Right kidney (tissue), 9 donors: Measurements from ENCODE around the gene F10.
A peak's percentile ranks its signal among the peaks of the same experiment; 100 is the strongest.
"Not testable (repeated sequence)": the region's sequence is repeated elsewhere in the genome, so short reads cannot be mapped to it uniquely, and the experiment has no call there.

Source experiments
- DNase-seq: peaks from one replicate; pipeline ENCODE4 v3.0.0-alpha.2; 2016
- long read RNA-seq, 8 donors: transcript quantifications; one replicate each; lab custom pipeline, GENCODE V29; 2026

Gene F10
- long read RNA-seq, donor 1, transcript F10-202 (8 exons, 1,517 nt): major isoform, 7 of 11 reads
- long read RNA-seq, donor 1, partial matches to known transcripts: 0 of 11 reads
- long read RNA-seq, donor 1, other reads (novel, unspliced or antisense): 0 of 11 reads
- long read RNA-seq, donor 2, partial matches to known transcripts: 0 of 5 reads
- long read RNA-seq, donor 2, other reads (novel, unspliced or antisense): 0 of 5 reads
- long read RNA-seq, donor 3: 0 reads
- long read RNA-seq, donor 4, partial matches to known transcripts: 0 of 2 reads
- long read RNA-seq, donor 4, other reads (novel, unspliced or antisense): 0 of 2 reads
- long read RNA-seq, donor 5, partial matches to known transcripts: 0 of 6 reads
- long read RNA-seq, donor 5, other reads (novel, unspliced or antisense): 0 of 6 reads
- long read RNA-seq, donor 6, partial matches to known transcripts: 13 of 17 reads
- long read RNA-seq, donor 6, other reads (novel, unspliced or antisense): 0 of 17 reads
- long read RNA-seq, donor 7, partial matches to known transcripts: 0 of 1 reads
- long read RNA-seq, donor 7, other reads (novel, unspliced or antisense): 0 of 1 reads
- long read RNA-seq, donor 8: 0 reads

DNA sequence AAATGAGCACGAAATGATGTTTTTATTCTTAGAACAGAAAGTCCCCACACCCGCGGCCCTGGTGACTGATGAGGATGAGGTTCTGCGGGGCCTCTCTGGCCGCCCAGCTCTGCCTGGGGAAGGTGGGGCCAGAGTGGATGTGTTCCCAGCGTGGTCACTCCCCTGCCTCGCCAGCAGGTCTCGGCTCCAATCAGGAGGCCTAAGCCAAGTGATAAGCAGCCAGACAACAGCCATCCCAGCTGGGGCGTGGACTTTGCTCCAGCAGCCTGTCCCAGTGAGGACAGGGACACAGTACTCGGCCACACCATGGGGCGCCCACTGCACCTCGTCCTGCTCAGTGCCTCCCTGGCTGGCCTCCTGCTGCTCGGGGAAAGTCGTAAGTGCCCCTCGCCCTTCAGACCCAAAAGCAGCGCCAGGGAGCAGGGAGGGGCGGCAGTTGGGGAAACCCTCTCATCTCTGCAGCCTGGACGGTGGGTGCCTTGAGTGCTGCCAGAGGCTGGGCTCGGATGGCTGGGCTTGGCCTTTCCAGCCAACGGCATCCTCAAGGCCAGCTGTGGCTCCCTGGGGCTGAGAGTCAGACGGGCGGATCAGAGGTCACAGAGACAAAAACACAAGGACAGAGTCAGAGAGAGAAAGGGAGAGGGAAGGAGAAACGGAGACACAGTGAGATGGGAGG lies at the start of gene F10:
Gene F10, plus strand, starts transcription at position 250 of the 676 bp plus-strand sequence. Its CDS starts 57 bp downstream, at position 307.
- peak; percentile 54 for DNase-seq

- DNase-seq: no peak
These were observed 48.7 kb upstream of the F10 start for GRCh38 chr13:113073942-113074341.

- DNase-seq: no peak
These were observed 48.2 kb upstream of the F10 start for GRCh38 chr13:113074401-113074800.

DNA sequence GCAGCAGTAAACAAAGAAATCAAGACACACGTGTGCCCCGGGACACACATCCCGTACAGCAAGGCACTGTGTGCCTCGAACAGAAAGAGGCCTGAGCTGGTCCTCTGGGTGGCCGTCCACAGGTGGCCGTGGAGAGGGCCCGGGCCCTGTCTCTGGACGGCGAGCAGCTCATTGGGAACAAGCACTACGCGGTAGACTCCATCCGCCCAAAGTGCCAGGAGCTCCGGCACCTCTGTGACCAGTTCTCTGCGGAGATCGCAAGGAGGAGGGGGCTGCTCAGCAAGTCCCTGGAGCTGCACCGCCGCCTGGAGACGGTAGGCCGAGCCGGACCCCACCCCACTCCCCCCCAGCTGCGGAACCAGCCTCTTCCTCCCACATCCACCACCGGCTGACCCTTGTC lies 47.7 kb upstream of the F10 start:
- no peak for DNase-seq

- no peak for DNase-seq
These were observed 46.9 kb upstream of the F10 start for GRCh38 chr13:113075711-113076110.

GRCh38 chr13:113076681-113077401 lies 45.8 kb upstream of the F10 start:
- DNase-seq: no peak

- no peak for DNase-seq
These were observed 45.0 kb upstream of the F10 start for GRCh38 chr13:113077566-113077952.

- DNase-seq: no peak
These were observed 44.4 kb upstream of the F10 start for GRCh38 chr13:113077953-113078901.

DNA sequence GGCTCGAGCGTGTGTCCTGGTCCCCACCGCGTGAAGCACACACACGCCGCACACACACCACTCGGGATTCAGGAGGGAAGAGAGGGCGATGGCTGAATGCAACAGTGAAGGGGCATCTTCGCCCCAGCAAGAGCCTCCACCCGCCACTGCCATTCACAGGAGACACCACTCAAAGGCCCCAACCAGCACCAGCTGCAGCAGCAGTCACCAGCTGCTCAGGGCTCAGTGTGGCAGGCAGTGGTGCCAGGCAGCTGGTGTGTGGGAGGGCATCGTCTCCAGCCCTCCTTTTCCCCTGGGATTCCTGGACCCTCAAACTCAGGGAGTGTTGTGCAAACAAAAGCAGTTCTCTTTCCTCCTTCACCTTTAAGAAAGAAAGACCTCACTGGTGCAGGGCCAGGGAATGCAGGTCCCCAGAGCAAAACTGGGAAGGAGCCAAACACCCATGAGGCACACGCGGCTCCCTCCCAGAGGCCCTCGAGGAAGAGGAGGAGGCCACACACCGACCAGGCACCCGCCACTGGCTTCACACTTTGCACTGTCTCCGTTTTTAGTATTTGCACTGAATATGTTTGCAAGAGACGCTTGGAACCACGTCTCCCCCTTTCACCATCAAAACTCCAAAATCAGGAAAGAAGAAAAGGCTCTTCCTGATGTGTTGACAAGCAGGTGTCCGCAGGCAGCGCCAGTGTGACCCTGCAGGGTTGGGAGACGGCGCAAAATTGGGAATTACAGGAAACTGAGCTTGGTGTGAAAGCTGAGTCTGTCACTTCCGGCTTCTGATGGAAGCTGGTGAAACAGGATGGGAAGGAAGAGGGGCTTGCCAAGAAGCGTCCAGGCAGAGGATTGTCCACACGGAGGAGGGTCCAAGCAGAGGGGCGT lies 43.5 kb upstream of the F10 start:
- peak; percentile 31 for DNase-seq

DNA sequence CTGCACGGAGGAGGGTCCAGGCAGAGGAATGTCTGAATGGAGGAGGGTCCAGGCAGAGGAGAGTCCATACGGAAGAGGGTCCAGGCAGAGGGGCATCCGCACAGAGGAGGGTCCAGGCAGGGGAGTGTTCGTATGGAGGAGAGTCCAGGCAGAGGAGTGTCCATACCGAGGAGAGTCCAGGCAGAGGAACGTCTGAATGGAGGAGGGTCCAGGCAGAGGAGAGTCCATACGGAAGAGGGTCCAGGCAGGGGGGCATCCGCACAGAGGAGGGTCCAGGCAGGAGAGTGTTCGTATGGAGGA lies 42.9 kb upstream of the F10 start:
- DNase-seq: not testable (repeated sequence)

DNA sequence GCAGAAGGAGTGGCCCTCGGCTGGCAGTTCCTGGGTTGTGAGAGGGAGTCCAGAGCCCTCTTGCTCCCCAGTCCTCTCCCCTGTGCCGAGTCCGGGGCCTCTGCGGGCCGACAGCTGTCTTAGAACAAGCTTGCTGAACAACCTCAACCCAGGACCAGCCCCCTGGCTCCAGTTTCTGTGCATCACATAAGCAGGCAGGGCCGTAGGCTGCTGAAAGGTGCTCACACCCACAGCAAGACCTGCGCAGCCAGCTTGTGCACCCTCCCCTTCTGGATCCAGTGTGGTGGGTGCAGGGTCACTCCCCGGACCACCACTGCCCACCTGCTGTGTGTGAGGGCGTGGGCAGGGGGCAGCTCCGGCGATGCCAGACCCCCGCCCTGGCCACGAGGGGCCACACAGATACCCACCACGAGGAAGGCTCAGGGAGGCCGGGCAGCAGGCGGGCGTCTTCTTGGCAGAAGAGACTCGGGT lies 42.2 kb upstream of the F10 start:
- no peak for DNase-seq

- no peak for DNase-seq
These were observed 41.6 kb upstream of the F10 start for GRCh38 chr13:113080901-113081521.

GRCh38 chr13:113082198-113083021 lies 40.2 kb upstream of the F10 start:
- DNase-seq: no peak

GRCh38 chr13:113083022-113083373 lies 39.6 kb upstream of the F10 start:
- no peak for DNase-seq

DNA sequence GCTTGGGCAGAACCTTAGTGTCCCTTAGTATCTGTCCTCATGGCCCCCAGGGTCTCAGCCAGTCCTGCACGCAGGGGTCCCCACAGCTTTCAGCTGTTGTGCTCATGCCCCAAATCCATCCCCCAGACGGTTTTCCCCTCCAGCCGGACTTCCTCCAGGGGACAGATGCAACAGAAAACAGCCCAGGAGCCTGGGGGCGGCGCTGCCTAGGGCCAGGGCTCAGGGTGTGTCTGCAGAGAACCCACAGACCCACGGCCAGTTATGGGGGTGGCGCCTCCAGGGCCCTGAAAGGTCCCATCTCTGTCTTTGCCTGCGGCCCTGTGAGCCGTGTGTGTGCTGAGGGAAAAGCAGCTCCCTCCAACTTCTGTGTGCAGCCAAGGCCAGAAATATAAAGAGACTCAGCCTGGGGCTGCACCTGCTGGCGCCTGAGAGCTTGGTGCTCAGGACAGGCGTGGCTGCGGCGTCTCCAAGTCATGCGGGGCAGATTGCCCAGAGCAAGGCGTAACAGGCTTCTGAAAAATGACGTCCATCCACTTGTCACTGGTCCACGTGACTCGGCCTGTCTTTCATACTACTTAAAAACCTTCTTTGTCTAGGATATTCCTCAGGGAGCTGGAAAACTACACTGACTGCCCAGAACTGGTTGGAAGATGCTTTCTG lies 39.1 kb upstream of the F10 start:
- no peak for DNase-seq

- DNase-seq: no peak
These were observed 38.3 kb upstream of the F10 start for GRCh38 chr13:113084094-113084942.

DNA sequence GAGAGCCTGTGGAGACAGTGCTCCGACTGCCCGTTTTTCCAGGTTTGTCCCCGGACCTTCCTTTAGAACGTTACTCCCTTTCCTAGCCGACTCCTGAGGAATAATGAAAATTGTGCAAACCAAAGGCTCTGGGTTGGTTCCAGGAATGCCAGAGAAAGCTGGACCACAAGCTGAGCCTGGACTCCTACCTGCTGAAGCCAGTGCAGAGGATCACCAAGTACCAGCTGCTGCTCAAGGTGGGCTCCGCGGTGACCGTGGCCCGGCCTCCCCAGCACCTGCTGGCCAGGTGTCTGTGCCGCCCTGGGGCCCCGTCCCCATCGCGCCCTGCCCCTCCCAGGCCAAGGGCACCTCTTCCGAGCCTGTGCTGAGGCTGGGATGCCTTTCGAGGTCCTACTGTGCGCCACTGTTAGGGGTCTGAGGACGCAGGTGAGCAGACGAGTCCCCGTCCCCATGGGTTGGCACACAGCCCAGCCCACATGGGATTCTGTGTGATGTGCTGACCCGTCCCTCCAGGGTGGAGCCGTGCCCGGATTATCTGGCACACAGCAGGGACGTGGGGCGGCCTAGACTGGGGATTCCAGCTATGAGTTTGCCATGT lies 37.6 kb upstream of the F10 start:
- no peak for DNase-seq
